HG03095 (cell line): ENCODE results near the gene MAS1.

Experiments
- ATAC-seq: cut with Tn5 transposase; IDR thresholded peaks from one replicate; pipeline ENCODE4 v1.9.1; 2021; ENCODE audit warnings: moderate library complexity; ENCODE audit not compliant: unreplicated experiment

MAS1 gene

DNA sequence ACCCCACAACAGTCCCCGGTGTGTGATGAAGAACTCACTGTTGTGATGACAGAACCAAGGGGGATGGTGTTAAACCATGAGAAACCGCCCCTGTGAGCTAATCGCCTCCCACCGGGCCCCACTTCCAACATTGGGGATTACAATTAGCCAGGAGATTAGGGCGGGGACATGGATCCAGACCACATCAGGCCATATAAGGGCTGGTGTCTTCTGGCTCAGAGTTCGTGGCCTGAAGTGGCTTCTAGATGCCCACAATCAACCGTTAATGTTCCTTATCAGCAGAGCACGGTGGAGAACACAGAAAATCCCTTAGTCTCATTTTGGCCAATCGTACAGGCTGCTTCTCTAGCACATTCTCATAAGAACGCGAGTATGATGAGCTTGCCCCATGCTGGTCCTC lies 10.9 kb upstream of the MAS1 start:
- ATAC-seq = no peak

DNA sequence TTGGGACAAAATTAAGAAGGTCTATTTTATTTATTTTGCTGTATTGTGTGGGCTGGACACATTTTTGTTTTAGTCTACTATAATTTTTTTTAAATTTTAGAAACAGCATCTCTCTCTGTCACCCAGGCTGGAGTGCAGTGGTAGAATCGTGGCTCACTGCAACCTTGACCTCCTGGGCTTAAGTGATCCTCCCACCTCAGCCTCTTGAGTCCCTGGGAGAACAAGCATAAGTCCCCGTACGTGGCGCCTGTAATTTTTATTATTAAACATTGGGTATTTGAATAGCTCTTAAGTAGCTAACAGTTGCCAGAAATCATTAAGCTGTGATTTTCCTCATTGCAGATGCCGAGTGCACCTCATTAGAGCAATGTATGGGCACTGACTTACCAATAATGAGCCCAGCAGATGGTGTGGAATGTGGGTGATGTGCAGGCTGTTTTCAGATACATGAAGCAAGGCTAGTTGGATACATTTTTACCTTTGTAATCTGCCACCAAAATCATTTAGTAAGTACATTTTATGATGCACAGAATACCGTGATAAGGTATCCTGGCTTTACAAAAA lies 10.3 kb upstream of the MAS1 start:
- no peak for ATAC-seq

DNA sequence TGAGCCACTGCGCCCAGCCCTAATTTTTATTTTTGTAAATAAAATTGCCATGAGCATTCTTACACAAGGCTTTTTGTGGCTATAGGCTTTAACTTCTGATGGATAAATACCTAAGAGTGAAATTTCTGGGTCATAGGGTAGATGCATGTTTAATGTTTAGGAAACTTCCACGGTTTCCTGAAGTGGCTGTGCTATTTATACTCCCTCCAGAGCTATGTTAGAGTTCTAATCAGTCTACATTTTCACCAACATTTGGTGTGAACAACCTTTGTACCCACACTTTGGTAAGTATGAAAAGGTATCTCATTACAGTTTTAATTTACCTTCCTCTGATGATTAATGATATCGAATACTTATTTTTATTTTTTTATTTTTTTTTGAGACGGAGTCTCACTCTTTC lies 6.1 kb upstream of the MAS1 start:
- ATAC-seq = no peak

DNA sequence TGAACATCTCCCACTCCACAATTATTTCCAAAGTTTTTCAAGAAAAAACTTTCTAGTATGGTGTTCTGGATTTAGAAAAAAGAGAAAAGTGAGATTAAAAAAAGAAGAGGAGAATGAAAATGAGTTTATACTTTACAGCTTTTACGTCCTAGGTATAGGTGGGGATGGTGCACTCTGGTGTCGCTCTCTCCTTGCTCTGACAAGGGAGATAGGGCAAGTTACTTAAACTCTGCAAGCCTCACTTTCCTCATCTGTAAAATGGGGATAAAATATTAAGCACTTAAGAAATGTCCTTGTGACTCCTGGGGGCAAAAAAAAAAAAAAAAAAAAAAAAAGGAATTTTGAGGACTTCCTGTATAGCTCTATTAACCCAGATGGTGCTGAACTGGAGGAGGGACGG lies 4.5 kb upstream of the MAS1 start:
- no peak for ATAC-seq

DNA sequence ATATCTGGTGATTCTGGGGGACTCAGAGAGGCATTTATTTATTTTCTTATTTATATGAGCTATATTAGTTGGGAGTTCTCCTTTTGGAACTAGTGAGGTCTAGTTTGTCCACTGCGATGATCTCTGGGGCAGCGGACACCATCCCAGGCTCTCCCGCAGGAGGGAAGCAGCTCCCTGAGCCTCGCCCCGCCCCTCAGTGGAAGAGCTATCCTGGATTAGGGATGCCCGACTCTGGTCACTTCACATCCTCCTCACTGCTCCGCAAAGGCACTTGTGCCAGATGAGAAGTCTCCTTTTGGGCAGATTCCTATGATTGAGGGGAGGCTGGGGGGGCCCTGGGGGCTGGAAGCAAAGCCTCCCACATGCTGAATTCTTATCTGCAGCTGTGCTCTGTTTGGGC lies 3.6 kb upstream of the MAS1 start:
- no peak for ATAC-seq

DNA sequence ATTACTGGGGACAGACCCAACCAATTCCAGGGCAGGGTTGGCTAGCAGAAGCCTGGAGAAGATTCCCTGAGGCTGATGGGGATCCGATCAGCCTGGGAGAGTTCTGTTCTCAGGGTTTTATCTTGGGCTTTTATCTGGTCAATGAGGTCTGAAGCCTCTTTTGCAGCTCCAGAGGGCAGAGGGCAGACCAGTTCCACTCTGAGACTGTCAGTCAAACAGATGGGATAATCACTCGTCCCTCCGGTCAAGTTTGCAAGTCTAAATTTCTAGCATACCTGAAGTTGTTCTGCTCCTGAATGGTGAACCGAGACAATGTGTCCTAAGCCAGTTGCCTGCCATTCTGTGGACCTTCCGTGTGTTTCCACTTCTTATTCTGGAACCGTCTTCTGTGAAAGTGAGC lies 3.0 kb upstream of the MAS1 start:
- no peak for ATAC-seq

DNA sequence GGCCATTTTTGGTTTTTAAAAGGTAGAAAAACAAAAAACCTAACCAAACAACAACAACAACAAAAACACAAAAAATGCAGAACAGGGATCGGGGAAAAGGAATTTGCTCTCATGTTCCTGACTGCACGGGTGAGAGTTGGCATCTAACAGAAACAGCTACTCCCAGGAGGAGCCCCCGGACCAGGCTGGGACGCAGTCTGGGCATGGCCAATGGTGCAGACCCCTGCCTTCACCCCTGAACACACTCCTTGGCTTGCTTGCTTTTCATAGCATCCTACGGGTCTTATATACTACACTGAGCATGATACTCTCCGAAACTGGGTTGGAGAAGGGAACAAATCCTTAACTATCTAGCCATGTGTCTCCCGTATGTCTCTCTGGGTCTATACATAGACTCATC lies 587 bp upstream of the MAS1 start:
- ATAC-seq = no peak

DNA sequence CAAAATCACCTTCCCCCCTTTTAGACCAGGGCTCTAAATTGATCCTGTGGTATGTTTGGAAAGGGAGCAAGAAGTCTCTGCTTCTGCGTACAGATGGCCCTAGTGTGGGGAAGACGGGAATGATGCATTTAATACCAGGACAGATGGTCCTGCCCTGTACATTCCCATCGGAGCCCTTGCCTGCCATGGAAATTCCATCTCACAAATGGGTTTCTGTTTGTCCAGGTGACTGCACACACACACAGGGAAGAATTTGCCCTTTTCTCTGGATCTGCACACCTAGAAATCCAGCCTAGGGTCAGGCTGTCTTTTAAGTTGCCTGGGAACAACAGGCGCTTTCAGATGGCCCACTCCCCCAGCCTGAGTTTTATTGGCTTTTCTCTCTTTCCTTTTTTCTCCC lies 1.3 kb downstream of the MAS1 start:
- ATAC-seq = no peak

DNA sequence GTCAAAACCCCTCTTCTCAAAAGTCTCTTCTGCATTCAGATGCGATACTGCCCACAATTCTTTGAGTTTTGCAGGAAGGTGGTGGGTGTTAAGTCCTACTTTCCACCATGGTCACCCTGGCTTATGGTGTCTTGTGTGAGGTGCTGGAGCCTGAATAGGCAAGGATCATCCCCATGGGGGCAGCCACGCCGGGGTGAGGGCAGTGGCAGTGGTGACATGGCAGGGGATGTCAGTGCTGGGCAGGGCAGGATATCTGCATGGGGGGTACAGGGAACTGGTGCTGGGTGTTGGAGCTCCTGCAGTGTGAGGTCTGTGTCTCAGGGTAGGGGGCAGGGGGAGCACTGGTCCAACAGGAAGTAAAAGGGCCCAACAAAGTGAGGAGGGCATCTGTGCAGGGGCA lies 2.3 kb downstream of the MAS1 start:
- no peak for ATAC-seq

DNA sequence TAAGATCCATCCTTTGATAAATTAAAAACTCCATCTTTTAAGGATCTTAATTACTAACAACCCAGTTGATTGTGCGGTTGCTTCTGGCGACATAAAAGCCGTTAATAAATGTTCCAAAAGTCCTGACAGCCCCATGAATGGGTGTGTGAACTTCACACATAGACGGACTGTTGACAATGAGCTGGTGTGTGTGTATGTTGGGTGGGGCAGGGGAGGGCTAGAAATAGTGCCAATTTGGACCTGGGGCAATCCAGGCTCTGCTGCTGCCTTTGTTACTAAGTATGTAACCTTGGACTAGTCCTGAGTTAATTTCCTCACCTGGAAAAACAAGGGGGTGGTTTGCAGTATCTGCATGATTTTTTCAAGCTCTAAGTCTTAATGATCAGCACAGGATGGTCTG lies 4.2 kb downstream of the MAS1 start:
- no peak for ATAC-seq

DNA sequence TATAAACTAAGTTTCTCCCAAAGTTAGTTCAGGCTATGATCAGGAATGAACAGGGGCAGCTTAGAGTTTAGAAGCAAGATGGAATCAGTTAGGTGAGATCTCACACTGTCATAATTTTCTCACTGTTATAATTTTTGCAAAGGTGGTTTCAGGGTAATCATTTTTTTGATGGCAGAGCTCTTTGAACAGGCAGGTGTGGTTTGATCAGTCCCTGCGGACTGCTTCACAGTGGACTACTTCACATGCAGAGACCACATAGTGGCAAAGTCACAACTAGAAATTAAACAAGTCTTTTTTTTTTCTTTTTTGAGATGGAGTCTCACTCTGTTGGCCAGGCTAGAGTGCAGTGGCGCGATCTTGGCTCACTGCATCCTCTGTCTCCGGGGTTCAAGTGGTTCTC lies 6.8 kb downstream of the MAS1 start:
- no peak for ATAC-seq

DNA sequence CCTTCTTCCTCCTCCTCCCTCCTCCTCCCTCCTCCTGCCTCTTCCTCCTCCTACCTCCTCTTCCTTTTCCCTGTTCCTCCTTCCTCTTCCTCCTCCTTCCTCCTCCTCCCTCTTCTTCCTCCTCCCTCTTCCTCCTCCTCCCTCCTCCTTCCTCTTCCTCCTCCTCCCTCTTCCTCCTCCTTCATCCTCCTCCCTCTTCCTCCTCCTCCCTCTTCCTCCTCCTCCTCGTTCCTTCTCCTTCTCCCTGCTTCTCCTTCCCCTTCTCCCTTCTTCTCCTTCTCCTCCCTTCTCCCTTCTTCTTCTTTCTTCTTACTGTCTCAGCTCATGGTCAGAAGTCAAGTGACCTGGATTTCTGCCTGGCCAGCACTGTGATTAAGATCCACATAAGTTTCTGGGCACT lies 7.7 kb downstream of the MAS1 start:
- no peak for ATAC-seq

DNA sequence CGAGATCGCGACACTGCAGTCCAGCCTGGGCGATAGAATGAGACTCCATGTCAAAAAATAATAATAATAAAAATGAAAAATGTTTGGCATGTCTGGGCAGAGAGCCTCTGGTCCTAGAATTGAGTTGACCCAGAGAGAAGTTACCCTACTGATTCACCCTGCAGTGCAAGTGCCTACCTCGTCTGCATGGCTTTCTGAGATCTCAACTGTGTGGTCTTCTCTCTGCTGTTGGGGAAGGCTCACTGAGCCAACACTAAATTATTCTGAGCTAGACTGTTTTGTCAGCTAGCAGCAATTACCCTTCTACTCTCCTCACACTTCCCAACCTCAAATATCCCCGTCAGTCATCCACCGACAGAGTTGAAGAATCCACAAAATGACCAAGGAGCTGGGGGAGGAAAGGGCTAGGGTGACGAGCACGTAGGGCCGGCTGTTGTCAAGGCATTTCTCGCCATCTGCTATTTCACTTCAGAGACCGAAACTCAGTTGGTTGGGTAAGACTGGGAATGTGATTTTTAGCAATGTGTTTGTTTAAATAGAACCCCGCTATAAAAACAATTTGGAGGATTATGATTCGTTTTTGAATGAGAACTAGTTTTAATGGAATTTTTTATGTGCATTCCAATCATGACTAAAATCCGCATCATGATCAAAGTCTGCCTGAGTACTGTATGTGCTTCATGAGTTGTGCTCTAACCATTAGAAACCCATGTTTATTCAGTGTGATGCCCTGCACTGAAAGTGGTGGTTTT lies 9.4 kb downstream of the MAS1 start:
- no peak for ATAC-seq

DNA sequence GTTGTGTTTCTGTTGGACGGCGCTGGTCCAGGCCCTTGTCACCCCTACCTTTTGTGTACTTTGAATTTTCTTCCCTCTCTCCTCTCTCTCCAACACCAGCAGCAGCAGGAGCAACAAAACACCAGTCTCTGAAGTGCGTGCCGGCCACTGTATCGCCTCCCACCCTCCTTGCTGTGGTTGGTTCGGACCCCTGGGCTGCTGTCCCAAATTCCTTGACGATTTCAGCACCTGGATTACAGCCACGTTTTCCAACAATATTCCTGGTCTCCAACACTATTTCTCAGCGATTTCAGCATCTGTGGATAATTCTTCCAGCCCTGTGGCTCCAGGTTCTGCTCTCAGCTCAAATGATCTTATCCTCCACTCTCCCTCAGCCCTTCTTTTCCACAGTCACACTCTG lies 11.8 kb downstream of the MAS1 start:
- ATAC-seq = no peak

DNA sequence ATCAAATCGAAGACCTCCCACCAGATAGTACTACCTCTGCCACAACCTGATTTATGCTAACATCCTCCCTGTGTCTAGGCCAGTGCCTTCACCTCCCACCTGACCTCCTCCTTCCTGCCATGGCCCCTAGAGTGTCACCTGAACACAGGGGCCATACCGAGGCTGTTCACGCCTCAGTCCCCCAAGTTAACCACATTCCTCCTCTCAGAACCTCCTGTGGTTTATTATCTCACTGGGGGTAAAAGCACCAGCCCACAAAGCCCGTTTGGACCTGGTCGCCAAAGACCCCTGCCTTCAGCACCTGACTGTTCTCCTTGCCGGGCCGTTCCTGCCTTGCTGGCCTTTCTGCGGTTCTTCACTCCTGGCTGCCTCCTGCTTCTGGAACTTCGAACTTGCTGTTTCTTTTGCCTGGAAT lies 13.7 kb downstream of the MAS1 start:
- ATAC-seq = no peak

DNA sequence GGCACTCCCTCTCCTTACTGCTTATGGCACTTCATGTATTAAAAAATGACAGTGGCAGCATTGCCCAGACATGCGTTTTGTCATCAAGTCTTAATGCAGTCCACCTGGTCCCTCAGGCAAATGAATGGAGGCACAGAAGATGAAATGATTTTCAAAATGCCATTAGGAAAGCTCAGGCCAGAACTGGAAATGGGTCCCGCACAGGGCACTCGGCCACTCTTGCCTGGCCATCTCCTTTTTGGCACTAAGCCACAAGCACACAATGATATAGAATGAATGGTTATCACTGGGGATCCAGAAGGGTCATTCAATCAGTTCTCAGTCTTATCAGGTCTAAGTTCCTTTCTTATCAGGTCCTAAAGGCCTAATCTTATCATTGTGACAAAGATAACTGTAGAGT lies 15.6 kb downstream of the MAS1 start:
- no peak for ATAC-seq

DNA sequence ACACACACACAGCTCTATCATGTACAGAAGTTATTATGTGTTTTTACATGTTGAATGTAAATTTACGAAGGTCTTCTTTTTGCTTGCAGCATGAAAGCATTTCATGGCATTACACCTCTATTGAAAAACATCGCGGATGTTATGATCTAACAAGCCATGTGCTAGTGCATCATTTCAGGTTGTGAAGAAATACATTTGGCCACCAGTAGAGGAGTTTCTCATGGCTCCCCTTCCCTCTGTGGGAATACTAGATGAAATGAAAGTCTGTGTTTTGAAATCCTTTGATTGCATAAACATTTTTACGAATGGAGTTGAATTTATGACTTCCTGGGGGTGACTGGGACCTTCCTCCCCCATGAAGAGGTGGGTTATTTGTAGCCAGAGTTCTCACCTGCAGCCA lies 17.7 kb downstream of the MAS1 start:
- ATAC-seq = no peak

DNA sequence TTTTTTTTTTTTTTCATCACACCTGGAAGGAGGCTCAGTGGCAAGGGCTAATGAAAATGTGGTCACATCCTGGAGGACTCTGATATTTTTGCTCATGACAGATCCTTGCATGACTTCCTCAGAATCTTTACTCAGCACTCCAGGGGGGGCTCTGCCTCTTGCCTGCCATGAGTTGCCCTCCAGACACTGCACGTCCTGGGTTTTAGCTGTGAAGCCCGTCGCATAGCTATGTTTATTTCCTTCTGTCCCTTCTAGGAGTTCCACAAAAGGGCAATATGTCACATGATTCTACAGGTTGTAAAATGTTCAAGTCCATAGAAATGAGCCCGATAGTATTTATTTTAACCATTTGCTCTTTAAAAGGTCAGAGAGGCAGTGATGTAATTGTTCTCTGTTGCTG lies 18.2 kb downstream of the MAS1 start:
- no peak for ATAC-seq

DNA sequence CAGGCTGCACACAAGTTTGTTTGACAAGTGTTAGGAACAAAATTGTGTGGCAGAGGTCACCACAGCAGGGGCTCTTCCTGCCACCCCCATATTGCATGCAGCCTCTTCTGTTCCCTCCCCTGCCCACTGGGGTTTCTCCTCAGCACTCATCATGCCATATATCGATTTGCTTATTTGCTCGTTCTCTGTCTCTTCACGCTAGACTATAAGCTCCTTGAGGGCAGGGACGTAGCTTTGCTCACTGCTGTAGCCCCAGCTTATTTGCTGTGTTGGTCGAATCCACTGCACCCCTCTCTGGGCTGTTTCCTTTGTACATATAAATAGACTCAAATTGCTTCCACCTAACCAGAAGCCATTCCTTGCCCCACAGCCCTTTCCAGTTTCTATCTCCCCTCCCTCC lies 19.6 kb downstream of the MAS1 start:
- no peak for ATAC-seq

DNA sequence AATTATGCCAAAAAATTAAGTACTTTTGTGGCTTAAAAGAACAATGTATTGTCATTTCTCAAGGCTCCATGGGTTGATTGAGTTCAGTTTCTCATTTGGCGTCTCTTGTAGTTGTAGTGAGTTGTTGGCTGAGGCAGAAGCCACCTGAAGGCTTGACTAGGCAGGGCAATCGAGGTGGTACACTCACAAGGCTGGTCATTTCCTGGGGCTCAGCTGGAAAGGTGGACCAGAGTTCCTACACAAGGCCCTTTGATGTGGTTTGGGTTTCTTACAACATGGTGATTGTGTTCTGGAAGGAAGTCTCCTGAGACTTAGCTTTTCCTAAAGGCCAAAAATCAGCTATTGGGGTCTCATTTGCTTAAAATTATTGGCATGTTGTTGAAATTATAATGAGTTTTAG lies 22.6 kb downstream of the MAS1 start:
- ATAC-seq = no peak

DNA sequence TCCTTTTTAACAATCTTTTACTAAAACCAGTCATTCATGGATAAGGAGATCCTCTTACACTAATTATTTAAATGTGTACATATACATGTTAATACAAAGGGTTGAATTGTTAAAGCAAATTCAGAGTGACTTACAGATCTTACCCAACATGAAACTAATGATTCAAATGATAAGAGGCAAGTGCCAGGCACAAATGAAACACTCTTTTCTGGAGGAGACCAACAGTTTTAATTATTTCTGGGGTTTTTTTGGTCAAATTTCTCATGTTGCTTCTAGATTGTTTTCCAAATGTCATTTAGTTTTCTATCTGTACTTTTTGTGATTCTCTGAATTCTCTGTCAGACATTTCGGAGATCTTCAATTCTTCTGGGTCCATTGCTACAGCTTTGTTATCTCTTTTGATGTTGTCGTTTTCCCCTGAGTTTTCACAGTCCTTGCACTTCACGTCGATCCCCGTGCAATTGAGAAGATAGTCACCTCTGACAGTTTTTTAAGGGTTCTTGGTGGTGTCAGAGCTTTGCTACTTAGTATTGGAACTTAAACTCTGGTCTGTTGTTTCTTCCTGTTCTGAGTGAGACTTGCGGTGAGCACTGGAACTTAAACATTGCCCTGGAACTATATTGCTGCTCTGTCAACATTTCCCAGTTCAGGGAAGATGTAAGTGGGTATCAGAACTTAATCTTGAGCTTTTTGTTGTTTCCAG lies 23.2 kb downstream of the MAS1 start:
- ATAC-seq = peak; percentile 45

DNA sequence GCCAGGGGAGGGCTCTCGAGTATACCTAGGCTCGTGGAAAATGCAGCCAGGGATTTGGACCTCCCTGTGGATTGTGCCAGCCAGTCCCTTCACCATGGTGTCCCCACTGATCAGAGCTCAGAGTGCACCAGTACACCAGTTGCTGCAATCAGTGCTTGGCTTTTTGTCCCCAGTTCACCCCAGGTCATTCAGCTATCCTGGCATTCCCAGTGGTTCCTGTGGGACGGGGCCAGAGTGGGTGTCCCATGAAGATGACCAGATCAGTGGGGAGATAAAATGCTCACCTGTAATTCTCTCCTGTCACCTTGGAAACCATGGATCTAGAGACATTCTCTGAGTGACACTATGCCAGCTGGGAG lies 23.8 kb downstream of the MAS1 start:
- ATAC-seq = peak; percentile 19

DNA sequence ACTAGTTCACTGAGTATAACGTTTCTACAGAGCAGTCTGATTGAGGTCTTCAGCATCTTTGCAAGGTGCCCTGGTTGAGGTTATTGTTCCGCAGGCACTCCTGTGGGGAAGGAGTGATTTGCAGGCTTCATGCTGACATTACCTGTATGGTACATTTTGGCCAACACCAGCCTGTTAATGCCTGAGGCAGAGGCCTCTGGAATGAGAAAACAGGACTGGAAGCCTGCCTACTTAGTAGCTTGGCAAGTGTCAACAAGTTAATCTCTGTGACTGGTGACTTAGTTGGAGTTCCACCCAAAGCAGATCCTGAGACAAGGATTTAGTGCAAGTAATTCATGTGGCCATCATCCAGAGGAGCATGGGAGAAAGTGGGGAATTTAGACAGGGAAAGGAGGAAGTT lies 24.6 kb downstream of the MAS1 start:
- ATAC-seq = no peak
